Ishikawa (cell line): ENCODE results near the gene FBXL19.

Source experiments
- CEBPB ChIP-seq: IDR thresholded peaks from 2 replicates; pipeline ENCODE4 v1.6.1; 2012
- EP300 ChIP-seq: IDR thresholded peaks from 2 replicates; pipeline ENCODE4 v1.6.1; 2012; ENCODE audit warnings: borderline replicate concordance
- FOXM1 ChIP-seq: IDR thresholded peaks from 2 replicates; pipeline ENCODE4 v1.6.1; 2012; ENCODE audit warnings: low read depth, borderline replicate concordance
- TAF1 ChIP-seq: IDR thresholded peaks from 2 replicates; pipeline ENCODE4 v1.6.1; 2012; ENCODE audit warnings: low read depth, mild to moderate bottlenecking
- YY1 ChIP-seq: IDR thresholded peaks from 2 replicates; pipeline ENCODE4 v1.6.1; 2012; ENCODE audit warnings: low read depth
- TF ChIP-seq, protein P1 (sequence below): IDR thresholded peaks from 2 replicates; pipeline ENCODE4 v1.6.1; 2012; ENCODE audit warnings: low read depth, mild to moderate bottlenecking
- TF ChIP-seq, protein P2 (sequence below): IDR thresholded peaks from 2 replicates; pipeline ENCODE4 v1.6.1; 2012
- TF ChIP-seq, protein P3 (sequence below): IDR thresholded peaks from 2 replicates; pipeline ENCODE4 v1.6.1; 2012

DNA sequence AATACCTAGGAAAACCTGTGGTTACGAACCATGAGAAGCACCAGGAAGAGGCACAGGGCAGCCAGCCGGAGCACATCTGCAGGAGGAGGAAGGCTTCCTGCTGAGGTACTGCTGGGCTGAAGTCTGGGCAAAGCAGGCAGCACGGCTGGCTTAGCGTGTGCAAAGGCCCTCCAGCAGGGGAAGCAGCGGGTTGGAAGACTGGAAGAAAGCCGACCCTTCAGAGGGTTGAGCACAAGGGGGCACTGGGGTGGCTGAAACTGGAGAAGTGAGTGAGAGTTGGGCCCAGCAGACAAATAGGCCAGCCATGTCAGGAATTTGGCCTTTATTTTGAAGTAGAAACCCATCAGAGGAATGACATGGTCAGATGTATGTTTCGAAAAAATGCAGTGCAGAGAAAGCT is 49.5 kb downstream of the FBXL19 start:
- TF ChIP-seq FOXM1 (no peak), YY1 (no peak), CEBPB (no peak), TAF1 (no peak), EP300 (no peak)
- TF ChIP-seq, protein P1, sequence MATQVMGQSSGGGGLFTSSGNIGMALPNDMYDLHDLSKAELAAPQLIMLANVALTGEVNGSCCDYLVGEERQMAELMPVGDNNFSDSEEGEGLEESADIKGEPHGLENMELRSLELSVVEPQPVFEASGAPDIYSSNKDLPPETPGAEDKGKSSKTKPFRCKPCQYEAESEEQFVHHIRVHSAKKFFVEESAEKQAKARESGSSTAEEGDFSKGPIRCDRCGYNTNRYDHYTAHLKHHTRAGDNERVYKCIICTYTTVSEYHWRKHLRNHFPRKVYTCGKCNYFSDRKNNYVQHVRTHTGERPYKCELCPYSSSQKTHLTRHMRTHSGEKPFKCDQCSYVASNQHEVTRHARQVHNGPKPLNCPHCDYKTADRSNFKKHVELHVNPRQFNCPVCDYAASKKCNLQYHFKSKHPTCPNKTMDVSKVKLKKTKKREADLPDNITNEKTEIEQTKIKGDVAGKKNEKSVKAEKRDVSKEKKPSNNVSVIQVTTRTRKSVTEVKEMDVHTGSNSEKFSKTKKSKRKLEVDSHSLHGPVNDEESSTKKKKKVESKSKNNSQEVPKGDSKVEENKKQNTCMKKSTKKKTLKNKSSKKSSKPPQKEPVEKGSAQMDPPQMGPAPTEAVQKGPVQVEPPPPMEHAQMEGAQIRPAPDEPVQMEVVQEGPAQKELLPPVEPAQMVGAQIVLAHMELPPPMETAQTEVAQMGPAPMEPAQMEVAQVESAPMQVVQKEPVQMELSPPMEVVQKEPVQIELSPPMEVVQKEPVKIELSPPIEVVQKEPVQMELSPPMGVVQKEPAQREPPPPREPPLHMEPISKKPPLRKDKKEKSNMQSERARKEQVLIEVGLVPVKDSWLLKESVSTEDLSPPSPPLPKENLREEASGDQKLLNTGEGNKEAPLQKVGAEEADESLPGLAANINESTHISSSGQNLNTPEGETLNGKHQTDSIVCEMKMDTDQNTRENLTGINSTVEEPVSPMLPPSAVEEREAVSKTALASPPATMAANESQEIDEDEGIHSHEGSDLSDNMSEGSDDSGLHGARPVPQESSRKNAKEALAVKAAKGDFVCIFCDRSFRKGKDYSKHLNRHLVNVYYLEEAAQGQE, result no peak
- TF ChIP-seq, protein P2, sequence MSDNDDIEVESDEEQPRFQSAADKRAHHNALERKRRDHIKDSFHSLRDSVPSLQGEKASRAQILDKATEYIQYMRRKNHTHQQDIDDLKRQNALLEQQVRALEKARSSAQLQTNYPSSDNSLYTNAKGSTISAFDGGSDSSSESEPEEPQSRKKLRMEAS, result no peak
- TF ChIP-seq, protein P3, sequence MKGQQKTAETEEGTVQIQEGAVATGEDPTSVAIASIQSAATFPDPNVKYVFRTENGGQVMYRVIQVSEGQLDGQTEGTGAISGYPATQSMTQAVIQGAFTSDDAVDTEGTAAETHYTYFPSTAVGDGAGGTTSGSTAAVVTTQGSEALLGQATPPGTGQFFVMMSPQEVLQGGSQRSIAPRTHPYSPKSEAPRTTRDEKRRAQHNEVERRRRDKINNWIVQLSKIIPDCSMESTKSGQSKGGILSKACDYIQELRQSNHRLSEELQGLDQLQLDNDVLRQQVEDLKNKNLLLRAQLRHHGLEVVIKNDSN, result no peak
